MM.1S (cell line): ENCODE measurements around the gene CCL16.

Experiments
- DNase-seq: peaks from one replicate; pipeline ENCODE4 v3.0.0-alpha.2; 2015
- H2AFZ ChIP-seq: fragments of 300-600 bp; sonication (generic); 2 replicates; pipeline ENCODE4 v1.6.0; 2016; ENCODE audit warnings: antibody characterized with exemption, low read length
- H3F3A ChIP-seq: fragments of 300-600 bp; sonication (generic); 2 replicates; pipeline ENCODE4 v1.6.1; 2016; ENCODE audit warnings: mild to moderate bottlenecking, antibody characterized with exemption, low read length, moderate library complexity, mixed read lengths; ENCODE audit not compliant: insufficient read depth
- H3K27ac ChIP-seq: fragments of 300-600 bp; sonication (generic); 2 replicates; pipeline ENCODE4 v1.5.1; 2016; ENCODE audit warnings: mild to moderate bottlenecking, low read length
- H3K27me3 ChIP-seq: fragments of 300-600 bp; sonication (generic); replicated peaks from 2 replicates; pipeline ENCODE4 v1.6.0; 2016; ENCODE audit warnings: low read length; ENCODE audit not compliant: insufficient read depth
- H3K36me3 ChIP-seq: fragments of 300-600 bp; sonication (generic); replicated peaks from 2 replicates; pipeline ENCODE4 v1.6.1; 2016; ENCODE audit warnings: mild to moderate bottlenecking, low read length, mixed read lengths; ENCODE audit not compliant: insufficient read depth
- H3K4me1 ChIP-seq: fragments of 300-600 bp; sonication (generic); 2 replicates; pipeline ENCODE4 v1.6.1; 2016; ENCODE audit warnings: low read length, mixed read lengths
- H3K4me2 ChIP-seq: fragments of 300-600 bp; sonication (generic); 2 replicates; pipeline ENCODE4 v1.6.0; 2016; ENCODE audit warnings: low read depth, low read length
- H3K4me3 ChIP-seq: fragments of 300-600 bp; sonication (generic); 2 replicates; pipeline ENCODE4 v1.5.1; 2016; ENCODE audit warnings: low read length, mixed read lengths
- H3K79me2 ChIP-seq: fragments of 300-600 bp; sonication (generic); 2 replicates; pipeline ENCODE4 v1.6.1; 2016; ENCODE audit warnings: mixed run types, low read length, mixed read lengths
- H3K9ac ChIP-seq: fragments of 300-600 bp; sonication (generic); 2 replicates; pipeline ENCODE4 v1.6.1; 2016; ENCODE audit warnings: low read length, mixed read lengths
- H3K9me2 ChIP-seq: fragments of 300-600 bp; sonication (generic); replicated peaks from 2 replicates; pipeline ENCODE4 v1.6.1; 2016; ENCODE audit warnings: mild to moderate bottlenecking, low read length, mixed read lengths; ENCODE audit not compliant: insufficient read depth
- H3K9me3 ChIP-seq: fragments of 300-600 bp; sonication (generic); replicated peaks from 2 replicates; pipeline ENCODE4 v1.6.1; 2016; ENCODE audit warnings: mild to moderate bottlenecking, low read length, mixed read lengths; ENCODE audit not compliant: insufficient read depth
- H4K20me1 ChIP-seq: fragments of 300-600 bp; sonication (generic); 2 replicates; pipeline ENCODE4 v1.6.1; 2016; ENCODE audit warnings: mild to moderate bottlenecking, low read length, moderate library complexity, mixed read lengths; ENCODE audit not compliant: insufficient read depth
- EZH2 ChIP-seq: fragments of 300-600 bp; sonication (generic); optimal IDR thresholded peaks from 2 replicates; pipeline ENCODE3; 2017; ENCODE audit warnings: low read depth, mild to moderate bottlenecking, antibody characterized with exemption, low read length, mixed read lengths
- EZH2phosphoT487 ChIP-seq: fragments of 300-600 bp; sonication (generic); IDR thresholded peaks from 2 replicates; pipeline ENCODE4 v1.6.1; 2018; ENCODE audit warnings: antibody characterized with exemption, low read length
- TF ChIP-seq, protein P1 (sequence below): fragments of 300-600 bp; sonication (generic); IDR thresholded peaks from 2 replicates; pipeline ENCODE4 v1.5.1; 2016; ENCODE audit warnings: antibody characterized with exemption, low read length, mixed read lengths

CCL16 gene

GRCh38 chr17:35932586-35932985, 48.7 kb downstream of the CCL16 start:
- Histone ChIP-seq H3K9me2 (no peaks in the 10 kb centered on the region), H2AFZ (no peak overlapping the region), H3K4me3 (no peak overlapping the region), H3K36me3 (no peaks in the 10 kb centered on the region), H3K4me2 (no peak overlapping the region), H3K9ac (no peak overlapping the region), H3K27me3 (no peaks in the 10 kb centered on the region), H3K79me2 (no peaks in the 10 kb centered on the region), H3F3A (no peaks in the 10 kb centered on the region), H3K4me1 (peaks cover 5% of the 10 kb centered on the region; the same call in 1 of the 2 replicates), H4K20me1 (no peaks in the 10 kb centered on the region), H3K9me3 (no peaks in the 10 kb centered on the region), H3K27ac (no peak overlapping the region)
- no peak for DNase-seq
- TF ChIP-seq, protein P1, sequence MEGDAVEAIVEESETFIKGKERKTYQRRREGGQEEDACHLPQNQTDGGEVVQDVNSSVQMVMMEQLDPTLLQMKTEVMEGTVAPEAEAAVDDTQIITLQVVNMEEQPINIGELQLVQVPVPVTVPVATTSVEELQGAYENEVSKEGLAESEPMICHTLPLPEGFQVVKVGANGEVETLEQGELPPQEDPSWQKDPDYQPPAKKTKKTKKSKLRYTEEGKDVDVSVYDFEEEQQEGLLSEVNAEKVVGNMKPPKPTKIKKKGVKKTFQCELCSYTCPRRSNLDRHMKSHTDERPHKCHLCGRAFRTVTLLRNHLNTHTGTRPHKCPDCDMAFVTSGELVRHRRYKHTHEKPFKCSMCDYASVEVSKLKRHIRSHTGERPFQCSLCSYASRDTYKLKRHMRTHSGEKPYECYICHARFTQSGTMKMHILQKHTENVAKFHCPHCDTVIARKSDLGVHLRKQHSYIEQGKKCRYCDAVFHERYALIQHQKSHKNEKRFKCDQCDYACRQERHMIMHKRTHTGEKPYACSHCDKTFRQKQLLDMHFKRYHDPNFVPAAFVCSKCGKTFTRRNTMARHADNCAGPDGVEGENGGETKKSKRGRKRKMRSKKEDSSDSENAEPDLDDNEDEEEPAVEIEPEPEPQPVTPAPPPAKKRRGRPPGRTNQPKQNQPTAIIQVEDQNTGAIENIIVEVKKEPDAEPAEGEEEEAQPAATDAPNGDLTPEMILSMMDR, result no peak
- TF ChIP-seq EZH2 (no peak), EZH2phosphoT487 (no peak)

DNA sequence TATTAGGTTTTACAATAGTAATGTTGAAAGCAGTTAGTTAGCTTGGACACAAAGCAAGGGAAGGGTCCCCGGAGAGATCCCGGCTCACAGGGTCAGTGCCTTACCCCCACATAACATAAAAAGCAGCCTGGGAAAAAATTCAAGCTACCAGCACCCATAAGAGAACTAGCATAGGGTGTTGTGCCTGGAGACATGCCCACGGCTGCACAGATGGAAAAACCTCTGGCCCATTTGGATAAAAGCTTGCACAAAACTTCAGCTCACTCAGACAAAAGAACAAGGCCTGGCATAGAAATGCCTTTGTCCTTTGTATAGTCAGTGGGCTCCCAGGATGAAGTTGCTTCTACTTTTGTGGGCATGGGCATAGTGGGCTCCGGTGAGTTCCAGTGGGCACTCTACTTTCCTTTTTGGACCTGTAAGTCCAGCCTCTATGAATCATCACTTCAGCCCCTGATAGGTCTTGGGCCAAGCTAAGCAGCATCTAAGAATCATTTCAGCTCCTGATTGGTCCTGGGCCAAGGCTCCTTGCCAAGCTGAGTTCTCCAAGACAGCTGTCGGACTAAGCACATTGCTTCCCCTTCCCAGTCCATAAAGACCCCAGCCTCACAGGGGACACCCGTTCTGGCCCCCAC, 49.4 kb downstream of the CCL16 start:
- H3K9me2 ChIP-seq, result no peaks in the 10 kb centered on the region
- no peak overlapping the region for H3K9ac ChIP-seq
- H3K4me3 ChIP-seq, result no peak overlapping the region
- no peak for DNase-seq
- TF ChIP-seq EZH2 (no peak), EZH2phosphoT487 (no peak)
- TF ChIP-seq, protein P1, result no peak
- H3K79me2 ChIP-seq, result no peaks in the 10 kb centered on the region
- no peaks in the 10 kb centered on the region for H3F3A ChIP-seq
- no peaks in the 10 kb centered on the region for H3K27me3 ChIP-seq
- H3K36me3 ChIP-seq, result no peaks in the 10 kb centered on the region
- no peak overlapping the region for H3K4me2 ChIP-seq
- H3K27ac ChIP-seq, result no peak overlapping the region
- H3K4me1 ChIP-seq, result peaks cover 5% of the 10 kb centered on the region; the same call in 1 of the 2 replicates
- H2AFZ ChIP-seq, result no peak overlapping the region
- no peaks in the 10 kb centered on the region for H4K20me1 ChIP-seq
- H3K9me3 ChIP-seq, result no peaks in the 10 kb centered on the region

GRCh38 chr17:35930211-35931065, 50.9 kb downstream of the CCL16 start, which contains the start of gene RDM1:
Gene RDM1, minus strand, starts transcription at chr17:35930773. Its CDS starts 46 bp downstream, at chr17:35930727.
- H3K27ac ChIP-seq, result no peak within 1 kb of the TSS

More at GRCh38 chr17:35930211-35931065, 50.9 kb downstream of the CCL16 start, which contains the start of gene RDM1:
- H2AFZ ChIP-seq, result peak within 1 kb of the TSS; percentile 79
- no peaks in the 10 kb centered on the region for H3K79me2 ChIP-seq
- H3K9me2 ChIP-seq, result no peaks in the 10 kb centered on the region
- TF ChIP-seq, protein P1, result no peak
- peak; percentile 86 for DNase-seq
- H3K4me3 ChIP-seq, result peak within 1 kb of the TSS; percentile 61
- peak within 1 kb of the TSS; percentile 25; the same call in 1 of the 2 replicates for H3K9ac ChIP-seq
- H3K4me2 ChIP-seq, result peak within 1 kb of the TSS; percentile 90
- H3K27me3 ChIP-seq, result no peaks in the 10 kb centered on the region
- no peaks in the 10 kb centered on the region for H4K20me1 ChIP-seq
- H3F3A ChIP-seq, result no peaks in the 10 kb centered on the region
- H3K36me3 ChIP-seq, result no peaks in the 10 kb centered on the region
- no peaks in the 10 kb centered on the region for H3K9me3 ChIP-seq
- H3K4me1 ChIP-seq, result peaks cover 5% of the 10 kb centered on the region; the same call in 1 of the 2 replicates
